HFF-Myc (cell line): ENCODE data around the gene ITK.

Experiments
- DNase-seq: peaks from one replicate; pipeline ENCODE4 v3.0.0-alpha.2; 2011; ENCODE audit warnings: low read depth; ENCODE audit errors: extremely low read depth
- H3K4me3 ChIP-seq: replicated peaks from 2 replicates; pipeline ENCODE4 v1.5.1; 2011; ENCODE audit warnings: low read depth, mild to moderate bottlenecking, control low read depth, low read length
- TF ChIP-seq, protein P1 (sequence below): IDR thresholded peaks from 2 replicates; pipeline ENCODE4 v1.5.1; 2012; ENCODE audit warnings: mild to moderate bottlenecking, low read depth, low read length, control low read depth; ENCODE audit errors: missing control alignments

The ITK gene

GRCh38 chr5:157286761-157287211 is 106.1 kb downstream of the ITK start:
- DNase-seq, result no peak
- TF ChIP-seq, protein P1, sequence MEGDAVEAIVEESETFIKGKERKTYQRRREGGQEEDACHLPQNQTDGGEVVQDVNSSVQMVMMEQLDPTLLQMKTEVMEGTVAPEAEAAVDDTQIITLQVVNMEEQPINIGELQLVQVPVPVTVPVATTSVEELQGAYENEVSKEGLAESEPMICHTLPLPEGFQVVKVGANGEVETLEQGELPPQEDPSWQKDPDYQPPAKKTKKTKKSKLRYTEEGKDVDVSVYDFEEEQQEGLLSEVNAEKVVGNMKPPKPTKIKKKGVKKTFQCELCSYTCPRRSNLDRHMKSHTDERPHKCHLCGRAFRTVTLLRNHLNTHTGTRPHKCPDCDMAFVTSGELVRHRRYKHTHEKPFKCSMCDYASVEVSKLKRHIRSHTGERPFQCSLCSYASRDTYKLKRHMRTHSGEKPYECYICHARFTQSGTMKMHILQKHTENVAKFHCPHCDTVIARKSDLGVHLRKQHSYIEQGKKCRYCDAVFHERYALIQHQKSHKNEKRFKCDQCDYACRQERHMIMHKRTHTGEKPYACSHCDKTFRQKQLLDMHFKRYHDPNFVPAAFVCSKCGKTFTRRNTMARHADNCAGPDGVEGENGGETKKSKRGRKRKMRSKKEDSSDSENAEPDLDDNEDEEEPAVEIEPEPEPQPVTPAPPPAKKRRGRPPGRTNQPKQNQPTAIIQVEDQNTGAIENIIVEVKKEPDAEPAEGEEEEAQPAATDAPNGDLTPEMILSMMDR, result no peak
- H3K4me3 ChIP-seq, result no peak overlapping the region

GRCh38 chr5:157288405-157289163 is 107.9 kb downstream of the ITK start:
- TF ChIP-seq, protein P1, result no peak
- no peak overlapping the region for H3K4me3 ChIP-seq
- DNase-seq, result no peak

GRCh38 chr5:157289164-157289819 is 108.7 kb downstream of the ITK start:
- no peak for DNase-seq
- TF ChIP-seq, protein P1, result no peak
- no peak overlapping the region for H3K4me3 ChIP-seq

DNA sequence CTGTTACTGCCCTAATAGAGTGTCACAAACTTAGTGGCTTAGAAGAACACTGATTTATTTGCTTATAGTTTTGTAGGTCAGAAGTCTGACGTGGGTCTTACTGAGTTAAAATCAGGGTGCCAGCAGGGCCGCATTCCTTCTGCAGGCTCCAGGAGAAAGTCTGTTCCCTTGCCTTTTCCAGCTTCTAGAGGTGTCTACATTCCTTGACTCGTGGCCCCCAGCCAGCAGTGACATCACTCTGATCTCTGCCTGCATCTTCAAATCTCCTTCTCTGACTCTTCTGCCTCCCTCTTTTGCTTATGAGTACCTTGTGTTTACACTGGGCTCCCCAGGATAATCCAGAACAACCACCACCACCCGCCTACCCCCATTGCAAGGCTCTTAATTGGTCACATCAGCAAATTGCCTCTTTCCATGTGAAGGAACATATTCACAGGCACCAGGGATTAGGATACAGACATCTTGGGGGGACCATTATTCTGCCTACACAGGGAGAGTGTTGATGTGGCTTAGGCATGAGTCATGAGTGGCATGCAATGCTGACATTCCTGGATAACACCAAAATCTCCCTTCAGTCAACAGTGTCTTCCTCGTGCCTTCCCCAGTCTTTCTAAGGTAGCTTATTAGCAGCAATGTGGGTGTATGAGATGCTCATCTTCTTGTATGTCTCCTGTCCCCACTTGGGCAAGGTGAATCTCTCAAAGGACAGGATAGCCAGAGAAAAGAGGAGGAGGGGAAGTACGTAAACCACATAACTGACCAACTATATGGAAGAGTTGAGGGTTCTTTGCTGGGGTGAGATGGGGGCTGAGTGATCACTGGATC is 109.7 kb downstream of the ITK start:
- no peak overlapping the region for H3K4me3 ChIP-seq
- TF ChIP-seq, protein P1, result no peak
- DNase-seq, result no peak

- no peak for DNase-seq
- H3K4me3 ChIP-seq, result no peak overlapping the region
- TF ChIP-seq, protein P1, result no peak
Observed at GRCh38 chr5:157290981-157291711, 110.5 kb downstream of the ITK start.

- TF ChIP-seq, protein P1, result no peak
- DNase-seq, result no peak
- no peak overlapping the region for H3K4me3 ChIP-seq
Observed at GRCh38 chr5:157292599-157292998, 112.0 kb downstream of the ITK start.
